ENCODE results near the gene DUOX2. TPM values are rescaled to one million over a fixed set of nuclear protein-coding genes. Genes with fewer than 3 reads are reported as not detected.

Gene DUOX2
- total and polyA plus RNA-seq, 2 donors from 2014 or later: 0.26 to 0.28 TPM

- peaks cover 0 to 37% (median 0%) of the 10 kb centered on the region in 3 donors for H3K4me1 ChIP-seq (ENCODE audit: control insufficient read depth in 2 of 3, insufficient read depth in 2 of 3, low read depth in 1 of 3, low read length in 3 of 3)
- peaks cover 57% of the 10 kb centered on the region for H3K27me3 ChIP-seq (ENCODE audit: control insufficient read depth, insufficient read depth, low read length)
- H3K36me3 ChIP-seq (ENCODE audit: control insufficient read depth in 2 of 3, insufficient read depth in 3 of 3, low read length in 3 of 3): no peaks in the 10 kb centered on the region
- intact Hi-C loops (cut with DNase I): no loop called here
- FAIRE-seq: no peak
- no peak for DNase-seq
- no peaks in the 10 kb centered on the region for H3K9me3 ChIP-seq (ENCODE audit: control insufficient read depth in 2 of 3, insufficient read depth in 1 of 3, low read length in 3 of 3)
- H3K4me3 ChIP-seq (ENCODE audit: low read length in 3 of 3): no peak overlapping the region
- TF ChIP-seq CTCF (IDR thresholded peaks at IDR 0.05; ENCODE audit: borderline replicate concordance, extremely low read depth, insufficient read depth): no peak
- H3K27ac ChIP-seq (ENCODE audit: low read depth in 2 of 2, low read length in 2 of 2): no peak overlapping the region
- H3K9ac ChIP-seq (ENCODE audit: low read length in 3 of 3): no peak overlapping the region
These were observed 2.1 kb upstream of the DUOX2 start for GRCh38 chr15:45116006-45116481.

GRCh38 chr15:45115312-45115820 lies 1.4 kb upstream of the DUOX2 start:
- FAIRE-seq: no peak

GRCh38 chr15:45114751-45115085 lies 746 bp upstream of the DUOX2 start:
- H3K27me3 ChIP-seq (ENCODE audit: control insufficient read depth, insufficient read depth, low read length): peaks cover 62% of the 10 kb centered on the region
- no peak overlapping the region for H3K27ac ChIP-seq (ENCODE audit: low read depth in 2 of 2, low read length in 2 of 2)
- TF ChIP-seq CTCF (IDR thresholded peaks at IDR 0.05; ENCODE audit: borderline replicate concordance, extremely low read depth, insufficient read depth): no peak
- no peaks in the 10 kb centered on the region for H3K36me3 ChIP-seq (ENCODE audit: control insufficient read depth in 2 of 3, insufficient read depth in 3 of 3, low read length in 3 of 3)
- H3K9me3 ChIP-seq (ENCODE audit: control insufficient read depth in 2 of 3, insufficient read depth in 1 of 3, low read length in 3 of 3): no peaks in the 10 kb centered on the region
- no peak for DNase-seq
- FAIRE-seq: no peak
- no peak overlapping the region for H3K9ac ChIP-seq (ENCODE audit: low read length in 3 of 3)
- peaks cover 0 to 37% (median 0%) of the 10 kb centered on the region in 3 donors for H3K4me1 ChIP-seq (ENCODE audit: control insufficient read depth in 2 of 3, insufficient read depth in 2 of 3, low read depth in 1 of 3, low read length in 3 of 3)
- intact Hi-C loops (cut with DNase I): no loop called here
- H3K4me3 ChIP-seq (ENCODE audit: low read length in 3 of 3): no peak overlapping the region

More at GRCh38 chr15:45115312-45115820, 1.4 kb upstream of the DUOX2 start:
- H3K4me3 ChIP-seq (ENCODE audit: low read length in 3 of 3): no peak overlapping the region
- no peak overlapping the region for H3K27ac ChIP-seq (ENCODE audit: low read depth in 2 of 2, low read length in 2 of 2)
- H3K9ac ChIP-seq (ENCODE audit: low read length in 3 of 3): no peak overlapping the region
- H3K27me3 ChIP-seq (ENCODE audit: control insufficient read depth, insufficient read depth, low read length): peaks cover 61% of the 10 kb centered on the region
- DNase-seq: no peak
- peaks cover 0 to 37% (median 0%) of the 10 kb centered on the region in 3 donors for H3K4me1 ChIP-seq (ENCODE audit: control insufficient read depth in 2 of 3, insufficient read depth in 2 of 3, low read depth in 1 of 3, low read length in 3 of 3)
- H3K9me3 ChIP-seq (ENCODE audit: control insufficient read depth in 2 of 3, insufficient read depth in 1 of 3, low read length in 3 of 3): no peaks in the 10 kb centered on the region
- intact Hi-C loops (cut with DNase I): no loop called here
- H3K36me3 ChIP-seq (ENCODE audit: control insufficient read depth in 2 of 3, insufficient read depth in 3 of 3, low read length in 3 of 3): no peaks in the 10 kb centered on the region
- no peak for TF ChIP-seq CTCF (IDR thresholded peaks at IDR 0.05; ENCODE audit: borderline replicate concordance, extremely low read depth, insufficient read depth)

All from kidney (tissue), 14 donors.